Kasumi-1 (cell line): ENCODE data around the gene UBAP1L.
"Not testable (repeated sequence)": the region's sequence is repeated elsewhere in the genome, so short reads cannot be mapped to it uniquely, and the experiment has no call there.

Source experiments
- DNase-seq, 2 experiments: peaks; one replicate each; lab custom pipeline; 2025; lab: John Stamatoyannopoulos, UW

Gene UBAP1L

DNA sequence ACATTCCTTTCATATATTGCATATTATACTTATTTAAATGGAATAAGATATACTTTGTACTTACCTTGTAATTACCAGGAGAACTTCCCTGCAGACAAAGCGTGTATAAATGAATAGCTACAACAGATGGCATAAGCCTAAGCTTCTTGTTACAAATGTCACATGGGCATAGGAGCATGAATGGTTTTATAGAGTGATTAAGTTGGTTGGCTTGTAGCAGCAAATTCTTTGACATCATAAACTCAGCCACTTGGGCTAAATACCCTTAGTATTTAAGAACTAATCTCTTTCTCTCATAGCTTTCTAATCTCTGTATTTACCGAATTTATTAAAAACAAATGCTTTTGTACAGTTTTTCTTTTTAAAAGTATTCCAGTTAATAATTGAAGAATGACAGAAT lies at the start of gene UBAP1L:
TSS of gene UBAP1L (minus strand) at position 115 of the 400 bp plus-strand sequence. CDS start 8,985 bp downstream, outside the sequence.
- no peak for DNase-seq

- DNase-seq, result no peak
Observed at GRCh38 chr15:65164139-65164538, 49.1 kb upstream of the UBAP1L start.

- DNase-seq, result no peak
Observed at GRCh38 chr15:65163041-65163440, 48.0 kb upstream of the UBAP1L start.

DNA sequence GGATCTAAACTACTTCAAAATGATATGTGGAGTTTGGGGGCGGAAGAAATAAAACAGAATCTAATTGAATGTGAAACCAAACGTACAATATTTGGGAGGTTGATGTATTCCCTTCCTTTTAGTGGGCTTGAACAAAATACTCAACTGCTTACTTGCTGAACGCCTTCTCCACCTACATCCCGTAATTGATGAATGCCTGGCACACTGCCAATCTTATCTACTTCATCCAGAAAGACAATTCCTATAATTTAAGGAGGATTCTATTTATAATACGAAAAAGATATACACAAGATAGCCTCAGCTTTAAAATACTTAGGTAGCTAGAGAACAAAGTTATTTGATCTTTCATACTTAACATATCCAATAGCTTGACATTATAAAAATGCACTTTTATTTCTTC lies 41.7 kb upstream of the UBAP1L start:
- DNase-seq, result no peak

DNA sequence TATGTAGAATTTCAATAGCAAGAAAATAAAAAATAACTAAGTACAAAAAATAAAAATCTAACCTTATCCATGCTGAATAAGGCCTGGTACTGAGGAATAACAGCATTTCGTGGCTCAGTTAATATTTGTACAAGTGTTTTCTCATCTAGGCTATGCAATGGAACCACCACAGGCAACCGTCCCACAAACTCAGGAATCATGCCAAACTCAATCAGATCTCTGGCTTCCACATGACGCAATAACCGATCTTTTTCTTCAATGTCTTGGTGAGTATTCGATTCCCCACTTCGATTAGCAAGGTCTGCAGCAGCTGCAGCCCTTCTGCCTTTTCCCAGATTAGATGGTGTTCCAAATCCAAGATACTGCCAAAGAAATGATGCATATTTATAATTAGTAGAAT lies 39.7 kb upstream of the UBAP1L start:
- no peak for DNase-seq

DNA sequence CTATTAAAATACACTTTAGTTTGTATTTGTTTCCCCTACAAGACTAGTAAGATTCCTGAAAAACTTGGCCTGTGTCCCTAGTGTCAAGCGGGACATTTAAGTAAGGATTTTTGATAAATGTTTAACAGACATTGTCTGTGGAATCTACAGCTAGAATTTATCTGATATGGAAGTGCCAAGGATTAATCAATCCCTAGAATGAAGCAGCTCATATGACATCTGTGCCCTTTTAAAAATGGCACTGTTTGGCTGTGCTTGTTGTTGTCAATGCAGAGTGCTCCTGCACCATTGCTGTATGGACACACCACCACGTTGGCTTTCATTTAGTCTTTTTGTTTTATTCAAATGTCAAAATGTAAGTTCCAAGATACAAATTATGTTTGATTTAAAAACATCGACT lies 32.9 kb upstream of the UBAP1L start:
- no peak for DNase-seq

DNA sequence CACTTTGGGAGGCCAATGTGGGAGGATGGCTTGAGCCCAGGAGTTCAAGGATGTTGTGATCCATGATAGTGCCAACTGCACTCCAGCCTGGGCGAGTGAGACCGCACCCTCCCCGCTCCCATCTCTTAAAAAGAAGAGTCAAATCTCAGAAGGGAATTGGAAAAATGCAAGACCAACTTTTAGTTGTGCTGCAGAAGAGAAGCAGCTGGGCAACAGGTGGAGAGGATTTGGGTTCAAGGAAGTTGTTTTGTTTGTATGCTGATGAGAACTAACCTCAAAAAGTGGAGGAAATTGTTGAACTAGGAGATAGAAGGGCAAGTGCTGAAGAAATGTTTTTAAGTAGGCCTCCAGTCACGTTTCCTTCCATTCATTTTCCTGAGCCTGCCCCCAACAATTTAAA lies 31.4 kb upstream of the UBAP1L start:
- DNase-seq, result no peak

DNA sequence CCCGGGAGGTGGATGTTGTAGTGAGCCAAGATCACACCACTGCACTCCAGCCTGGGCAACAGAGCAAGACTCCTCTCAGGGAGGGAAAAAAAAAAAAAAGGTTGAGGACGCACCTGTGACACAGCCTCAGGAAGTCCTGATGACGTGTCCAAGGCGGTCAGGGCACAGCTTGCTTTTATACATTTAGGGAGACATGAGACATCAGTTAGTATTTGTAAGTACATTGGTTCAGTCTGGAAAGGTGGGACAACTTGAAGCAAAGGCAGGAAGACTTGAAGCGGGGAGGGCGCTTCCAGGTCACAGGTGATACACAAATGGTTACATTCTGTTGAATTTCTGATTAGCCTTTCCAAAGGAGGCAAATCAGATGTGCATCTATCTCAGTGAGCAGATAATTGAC lies 23.6 kb upstream of the UBAP1L start:
- not testable (repeated sequence) for DNase-seq

DNA sequence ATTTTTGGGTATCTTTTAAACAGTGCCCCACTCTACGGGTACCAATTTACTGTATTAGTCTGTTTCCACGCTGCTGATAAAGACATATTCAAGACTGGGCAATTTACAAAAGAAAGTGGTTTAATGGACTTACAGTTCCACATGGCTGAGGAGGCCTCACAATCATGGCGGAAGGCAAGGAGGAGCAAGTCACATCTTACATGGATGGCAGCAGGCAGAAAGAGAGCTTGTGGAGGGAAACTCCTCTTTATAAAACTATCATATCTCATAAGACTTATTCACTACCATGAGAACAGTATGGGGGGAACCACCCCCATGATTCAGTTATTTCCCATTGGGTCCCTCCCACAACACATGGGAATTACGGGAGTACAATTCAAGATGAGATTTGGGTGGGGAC lies 22.9 kb upstream of the UBAP1L start:
- DNase-seq, result not testable (repeated sequence)

DNA sequence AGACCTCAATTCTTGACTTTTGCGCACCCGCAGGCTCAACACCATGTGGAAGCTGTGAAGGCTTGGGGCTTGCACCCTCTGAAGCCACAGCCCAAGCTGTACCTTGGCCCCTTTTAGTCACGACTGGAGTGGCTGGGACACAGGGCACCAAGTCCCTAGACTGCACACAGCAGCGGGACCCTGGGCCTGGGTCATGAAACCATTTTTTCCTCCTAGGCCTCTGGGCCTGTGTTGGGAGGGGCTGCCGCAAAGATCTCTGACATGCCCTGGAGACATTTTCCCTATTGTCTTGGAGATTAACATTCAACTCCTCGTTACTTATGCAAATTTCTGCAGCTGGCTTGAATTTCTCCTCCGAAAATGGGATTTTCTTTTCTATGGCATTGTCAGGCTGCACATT lies 22.1 kb upstream of the UBAP1L start:
- DNase-seq, result not testable (repeated sequence)

GRCh38 chr15:65134538-65134937 lies 19.5 kb upstream of the UBAP1L start:
- DNase-seq, result no peak

DNA sequence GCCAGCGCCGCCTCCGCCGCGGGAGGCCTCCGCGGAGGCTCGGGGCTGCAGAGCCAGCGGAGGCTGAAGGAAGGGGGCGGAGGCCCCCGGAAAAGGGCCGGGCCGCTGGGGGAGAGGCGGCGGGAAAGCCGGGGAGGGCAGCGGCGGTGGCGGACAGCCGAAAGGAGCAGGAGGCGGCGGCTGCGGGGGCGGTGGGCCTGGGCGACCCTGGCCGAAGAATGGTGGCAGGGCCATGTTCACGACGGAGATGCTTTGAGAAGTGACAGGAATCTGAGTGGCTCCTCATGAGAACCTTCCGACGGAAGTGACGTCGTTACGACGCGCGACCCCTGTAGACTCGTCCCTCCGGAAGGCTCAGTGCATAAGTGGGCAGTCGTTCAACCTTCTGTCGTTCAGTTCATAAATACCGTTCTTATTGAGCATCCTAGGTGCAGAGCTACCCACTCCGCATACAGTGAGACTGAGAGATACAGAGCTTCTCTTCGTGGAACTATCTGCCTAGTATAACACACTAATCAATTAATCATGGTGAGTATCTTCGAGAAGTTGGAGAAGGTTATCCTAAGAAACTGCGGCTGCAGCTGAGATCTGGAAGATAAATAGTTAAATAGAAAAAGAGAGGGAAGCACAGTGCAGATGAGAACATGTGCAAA lies 18.7 kb upstream of the UBAP1L start, which contains the start of gene PDCD7:
TSS of gene PDCD7 (minus strand) at position 261 of the 653 bp plus-strand sequence. CDS start at position 234, 27 bp downstream.
- DNase-seq, result peak; percentile 94 to 97

DNA sequence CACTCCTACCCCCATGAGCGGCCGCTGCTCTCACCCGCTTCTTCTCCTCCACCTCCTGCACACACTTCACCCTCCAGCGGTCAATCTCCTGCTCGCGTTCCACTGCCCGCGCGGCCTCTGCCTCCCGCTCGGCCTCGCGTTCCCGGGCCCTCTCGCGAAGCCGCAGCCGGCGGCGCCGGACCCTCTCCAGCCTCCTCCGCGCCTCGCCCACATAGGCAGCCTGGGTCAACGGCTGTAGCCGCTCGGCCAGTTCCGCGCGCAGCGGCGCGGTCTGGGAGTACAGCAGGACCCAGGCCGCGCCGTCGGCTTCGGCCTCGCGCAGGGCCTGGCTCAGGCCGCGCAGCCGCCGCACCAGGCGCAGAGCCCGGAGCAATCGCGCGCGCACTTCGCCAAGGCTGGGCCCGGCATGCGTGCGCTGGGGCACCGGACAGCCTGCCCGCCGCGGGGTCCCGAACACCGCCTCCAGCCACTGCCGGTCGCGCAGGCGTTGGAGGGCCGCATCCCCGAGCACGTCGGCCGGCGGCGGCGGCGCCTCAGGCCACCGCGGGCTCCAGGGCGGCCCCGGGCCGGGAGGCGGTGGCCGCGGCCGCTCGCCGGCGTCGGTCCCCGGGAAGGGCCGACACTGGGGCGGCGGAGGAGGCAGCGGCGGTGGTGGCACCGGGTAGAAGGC lies 18.0 kb upstream of the UBAP1L start:
- DNase-seq, result peak; percentile 21 to 37

GRCh38 chr15:65130941-65131340 lies 15.9 kb upstream of the UBAP1L start:
- DNase-seq, result no peak

- no peak for DNase-seq
Observed at GRCh38 chr15:65115542-65115941, 542 bp upstream of the UBAP1L start.

- no peak for DNase-seq
Observed at GRCh38 chr15:65110676-65111292, 4.2 kb downstream of the UBAP1L start.

DNA sequence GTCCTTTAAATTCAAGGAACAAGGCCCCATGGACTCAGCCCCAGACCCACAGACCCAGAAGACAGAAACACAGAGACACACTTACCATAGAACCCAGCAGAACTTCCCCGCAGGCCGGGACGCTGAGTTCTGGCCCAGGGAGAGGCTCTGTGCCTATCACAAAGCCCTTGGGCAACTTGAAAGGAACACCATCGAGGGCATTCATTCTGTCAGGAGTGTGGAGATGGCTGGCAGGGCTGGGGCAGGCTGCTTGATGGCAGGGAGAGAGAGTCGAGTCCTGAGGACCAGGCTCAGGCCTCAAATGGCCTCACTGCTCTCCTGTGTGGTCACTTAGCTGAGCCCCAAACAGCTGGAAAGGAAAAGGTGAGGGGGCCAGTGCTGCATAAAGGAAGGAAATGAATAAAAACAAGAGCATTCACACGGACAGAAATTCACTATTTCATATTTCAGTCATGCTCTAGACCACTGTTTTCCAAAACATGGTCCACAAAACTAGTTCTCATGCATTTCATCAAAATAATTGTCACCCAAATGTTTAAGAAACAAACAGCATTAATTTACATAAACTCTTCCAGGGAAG lies 8.9 kb downstream of the UBAP1L start:
- no peak for DNase-seq

- no peak for DNase-seq
Observed at GRCh38 chr15:65105038-65105437, 10.0 kb downstream of the UBAP1L start.

GRCh38 chr15:65102912-65103311 lies 12.1 kb downstream of the UBAP1L start:
- DNase-seq, result no peak

GRCh38 chr15:65101891-65102708 lies 12.9 kb downstream of the UBAP1L start:
- DNase-seq, result no peak

DNA sequence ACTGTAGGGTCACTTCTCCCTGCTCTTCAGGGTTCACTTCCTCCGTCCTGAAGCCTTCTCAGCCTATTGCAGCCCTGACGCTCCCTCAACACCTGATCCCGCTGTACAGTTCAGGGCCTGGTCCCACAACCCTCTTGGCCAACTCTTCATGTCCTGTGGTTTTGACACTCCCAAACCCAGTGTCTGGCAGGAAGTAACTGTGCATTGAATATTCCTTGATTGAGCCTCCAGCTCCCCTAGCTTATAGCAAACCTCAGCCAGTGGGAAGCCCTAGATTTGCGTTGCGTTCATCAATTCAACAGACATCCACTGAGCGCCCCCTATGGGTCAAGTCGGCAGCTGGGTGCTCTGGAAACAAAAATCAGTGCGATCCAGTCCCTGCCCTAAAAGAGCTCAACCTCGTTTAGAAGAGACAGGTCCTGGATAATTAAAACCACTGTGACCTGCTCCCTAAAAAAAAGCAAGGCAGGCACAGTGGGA lies 13.5 kb downstream of the UBAP1L start:
- peak; percentile 14 to 43 for DNase-seq

GRCh38 chr15:65100442-65100841 lies 14.6 kb downstream of the UBAP1L start:
- no peak for DNase-seq
